NB4 (cell line): ENCODE measurements around the gene PREP.

Source experiments
- CTCF ChIP-seq: IDR thresholded peaks from one replicate; pipeline ENCODE4 v1.5.1; 2012; ENCODE audit warnings: low read depth, low read length
- POLR2A ChIP-seq: IDR thresholded peaks from 2 replicates; pipeline ENCODE4 v1.6.1; 2011; ENCODE audit warnings: mild to moderate bottlenecking; ENCODE audit not compliant: insufficient read length; ENCODE audit errors: extremely low read depth
- TF ChIP-seq, protein P1 (sequence below): IDR thresholded peaks from 2 replicates; pipeline ENCODE4 v1.6.1; 2011; ENCODE audit warnings: low read depth, low read length

DNA sequence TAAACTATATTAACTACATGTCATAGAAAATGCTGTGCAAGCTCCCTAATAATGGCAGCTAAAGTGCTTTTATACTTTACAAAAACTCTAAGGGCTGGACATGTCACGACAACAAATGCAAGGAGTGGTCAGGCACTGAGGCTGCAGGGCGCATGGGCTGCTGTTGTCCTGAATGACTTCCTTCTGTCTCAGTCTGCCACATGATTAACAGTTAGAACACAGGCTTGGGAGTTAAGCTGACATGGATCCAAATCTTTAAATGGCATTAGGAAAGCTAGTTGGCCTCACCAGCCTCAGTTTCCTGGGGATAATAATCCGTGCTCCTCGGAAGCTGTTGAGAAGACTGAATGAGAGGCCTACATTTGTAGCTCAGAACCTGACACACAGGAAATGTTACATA lies 57.4 kb downstream of the PREP start:
- TF ChIP-seq POLR2A (no peak), CTCF (no peak)
- TF ChIP-seq, protein P1, sequence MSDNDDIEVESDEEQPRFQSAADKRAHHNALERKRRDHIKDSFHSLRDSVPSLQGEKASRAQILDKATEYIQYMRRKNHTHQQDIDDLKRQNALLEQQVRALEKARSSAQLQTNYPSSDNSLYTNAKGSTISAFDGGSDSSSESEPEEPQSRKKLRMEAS, result no peak
